Neural progenitor cell (in vitro differentiated cells): ENCODE measurements around the gene EIF5A.

Experiments used
- EZH2 ChIP-seq: fragments of 200-600 bp; sonication (generic); IDR thresholded peaks from 2 replicates; pipeline ENCODE4 v1.6.1; 2017; ENCODE audit warnings: antibody characterized with exemption, mild to moderate bottlenecking, moderate library complexity
- EZH2phosphoT487 ChIP-seq: fragments of 200-600 bp; sonication (generic); IDR thresholded peaks from 2 replicates; pipeline ENCODE4 v1.6.1; 2017; ENCODE audit warnings: antibody characterized with exemption
- TF ChIP-seq, protein P1 (sequence below): fragments of 200-600 bp; sonication (generic); IDR thresholded peaks from 2 replicates; pipeline ENCODE4 v1.5.1; 2017; ENCODE audit warnings: antibody characterized with exemption, mild to moderate bottlenecking

DNA sequence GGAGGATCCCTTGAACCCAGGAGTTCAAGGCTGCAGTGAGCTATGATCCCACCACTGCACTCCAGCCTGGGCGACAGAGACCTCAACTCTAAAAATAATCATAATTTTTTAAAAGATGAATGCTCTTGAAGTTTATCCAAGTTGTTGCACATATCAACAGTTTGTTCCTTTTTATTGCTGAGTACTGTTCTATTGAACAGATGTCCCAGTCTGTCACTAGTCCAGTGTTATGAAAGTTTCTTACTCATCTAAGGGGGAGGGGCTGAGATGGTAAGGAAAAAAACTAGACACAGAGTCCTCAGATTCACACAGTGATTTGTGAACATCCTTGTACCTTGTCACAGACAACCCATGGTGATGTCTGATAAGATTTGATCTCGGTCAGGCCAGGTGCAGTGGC is 32.8 kb downstream of the EIF5A start:
- TF ChIP-seq, protein P1, sequence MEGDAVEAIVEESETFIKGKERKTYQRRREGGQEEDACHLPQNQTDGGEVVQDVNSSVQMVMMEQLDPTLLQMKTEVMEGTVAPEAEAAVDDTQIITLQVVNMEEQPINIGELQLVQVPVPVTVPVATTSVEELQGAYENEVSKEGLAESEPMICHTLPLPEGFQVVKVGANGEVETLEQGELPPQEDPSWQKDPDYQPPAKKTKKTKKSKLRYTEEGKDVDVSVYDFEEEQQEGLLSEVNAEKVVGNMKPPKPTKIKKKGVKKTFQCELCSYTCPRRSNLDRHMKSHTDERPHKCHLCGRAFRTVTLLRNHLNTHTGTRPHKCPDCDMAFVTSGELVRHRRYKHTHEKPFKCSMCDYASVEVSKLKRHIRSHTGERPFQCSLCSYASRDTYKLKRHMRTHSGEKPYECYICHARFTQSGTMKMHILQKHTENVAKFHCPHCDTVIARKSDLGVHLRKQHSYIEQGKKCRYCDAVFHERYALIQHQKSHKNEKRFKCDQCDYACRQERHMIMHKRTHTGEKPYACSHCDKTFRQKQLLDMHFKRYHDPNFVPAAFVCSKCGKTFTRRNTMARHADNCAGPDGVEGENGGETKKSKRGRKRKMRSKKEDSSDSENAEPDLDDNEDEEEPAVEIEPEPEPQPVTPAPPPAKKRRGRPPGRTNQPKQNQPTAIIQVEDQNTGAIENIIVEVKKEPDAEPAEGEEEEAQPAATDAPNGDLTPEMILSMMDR = no peak
- no peak for TF ChIP-seq EZH2phosphoT487
- TF ChIP-seq EZH2 = no peak
